GM12891 (cell line): Measurements from ENCODE around the gene TEKT3.

Experiments used
- DNase-seq: peaks from one replicate; pipeline ENCODE4 v3.0.0; 2011; ENCODE audit warnings: low spot score; ENCODE audit not compliant: insufficient read length
- FAIRE-seq: peaks from 2 replicates; lab custom pipeline; 2011; peaks lifted over from hg19 to GRCh38; lab: Jason Lieb, UNC
- PAX5 ChIP-seq: IDR thresholded peaks from 2 replicates; pipeline ENCODE4 v1.6.1; 2011; ENCODE audit warnings: low read length, moderate library complexity, mild to moderate bottlenecking; ENCODE audit not compliant: insufficient read depth, severe bottlenecking
- POLR2A ChIP-seq: IDR thresholded peaks from 2 replicates; pipeline ENCODE4 v1.6.1; 2011; ENCODE audit warnings: low read depth, low read length, control low read depth
- POLR2AphosphoS5 ChIP-seq: IDR thresholded peaks from 2 replicates; pipeline ENCODE4 v1.6.1; 2011; ENCODE audit warnings: low read depth, low read length, control low read depth
- POU2F2 ChIP-seq: IDR thresholded peaks from 2 replicates; pipeline ENCODE4 v1.6.1; 2011; ENCODE audit warnings: low read depth, mild to moderate bottlenecking, control low read depth, low read length, moderate library complexity
- SPI1 ChIP-seq: IDR thresholded peaks from 2 replicates; pipeline ENCODE4 v1.6.1; 2011; ENCODE audit warnings: low read depth, low read length, control low read depth
- TAF1 ChIP-seq: IDR thresholded peaks from 2 replicates; pipeline ENCODE4 v1.6.1; 2011; ENCODE audit warnings: low read depth, low read length, control low read depth

The TEKT3 gene

DNA sequence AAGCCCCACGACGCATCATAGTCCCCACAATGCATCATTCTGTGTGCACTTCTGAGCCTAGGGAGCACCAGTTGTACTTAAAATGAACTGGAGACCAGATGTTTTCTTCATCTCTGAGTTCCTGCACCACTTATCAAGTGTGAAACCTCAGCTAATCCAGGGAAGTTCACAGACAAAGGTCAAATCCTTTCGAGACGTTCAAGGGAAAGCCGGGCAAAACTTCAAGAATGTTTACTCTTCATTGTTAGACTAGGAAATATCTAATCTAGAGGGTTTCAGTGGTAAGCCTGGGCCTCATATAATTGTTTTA is 71.7 kb downstream of the TEKT3 start:
- FAIRE-seq (no peak), DNase-seq (no peak)
- no peak for TF ChIP-seq TAF1
- TF ChIP-seq SPI1, result no peak

DNA sequence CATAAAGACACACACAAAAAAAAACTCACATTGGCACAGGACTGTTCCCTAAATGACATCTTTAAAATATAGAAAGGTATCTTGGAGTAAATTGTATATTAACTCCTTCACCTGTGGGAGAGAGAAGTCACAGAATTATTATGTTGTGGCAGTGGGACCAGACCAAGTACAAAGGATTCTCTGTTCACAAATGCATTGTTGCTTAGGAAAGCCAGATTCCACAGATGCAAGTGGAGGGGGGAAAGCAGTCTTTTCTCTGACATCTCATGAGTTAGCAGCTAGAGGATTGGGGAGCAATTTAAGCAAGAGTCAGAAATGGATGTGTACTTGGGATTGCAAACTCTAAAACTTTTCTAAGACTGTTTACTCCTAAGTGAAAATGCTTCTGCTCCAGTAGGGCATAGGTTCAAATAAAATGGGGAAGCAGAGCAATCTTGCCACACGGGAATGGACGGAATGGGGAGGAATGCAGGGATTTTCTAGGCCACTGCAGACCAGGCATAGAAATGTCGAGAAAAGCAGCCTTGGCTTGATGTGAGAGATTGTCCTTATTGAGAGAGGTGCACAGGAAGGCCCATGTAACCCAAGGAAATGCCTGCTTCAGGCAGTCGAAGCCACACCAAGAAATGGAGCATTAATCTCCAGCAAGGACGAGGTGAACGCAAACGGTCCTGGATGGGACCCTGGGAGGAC is 72.2 kb downstream of the TEKT3 start:
- no peak for TF ChIP-seq POLR2A
- no peak for TF ChIP-seq POLR2AphosphoS5
- TF ChIP-seq POU2F2, result no peak
- TF ChIP-seq TAF1, result no peak
- no peak for TF ChIP-seq PAX5
- TF ChIP-seq SPI1, result no peak
- FAIRE-seq (no peak), DNase-seq (no peak)

DNA sequence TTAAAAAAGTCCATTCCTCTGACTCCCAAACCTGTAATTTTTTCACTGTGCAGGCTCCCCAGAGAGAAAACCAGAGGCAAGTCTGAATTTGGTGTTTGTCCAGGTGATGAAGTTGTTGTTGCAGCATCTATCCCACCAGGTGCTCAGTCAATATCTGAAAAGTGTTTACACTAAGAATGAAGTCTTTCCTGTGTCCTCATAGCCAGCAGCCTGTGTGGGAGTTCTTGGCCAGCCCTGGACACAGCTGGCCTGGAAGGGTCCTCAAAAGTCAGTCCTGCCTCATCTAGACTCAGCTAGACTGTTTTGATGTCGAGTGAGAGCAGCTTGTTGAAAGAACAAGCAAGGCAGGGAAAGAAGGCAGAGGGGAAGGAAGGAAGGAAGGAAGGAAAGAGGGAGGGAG is 72.9 kb downstream of the TEKT3 start:
- no peak for TF ChIP-seq POU2F2
- TF ChIP-seq PAX5, result no peak
- TF ChIP-seq POLR2A, result no peak
- no peak for TF ChIP-seq POLR2AphosphoS5
- TF ChIP-seq SPI1, result no peak
- no peak for TF ChIP-seq TAF1
- FAIRE-seq (no peak), DNase-seq (no peak)

DNA sequence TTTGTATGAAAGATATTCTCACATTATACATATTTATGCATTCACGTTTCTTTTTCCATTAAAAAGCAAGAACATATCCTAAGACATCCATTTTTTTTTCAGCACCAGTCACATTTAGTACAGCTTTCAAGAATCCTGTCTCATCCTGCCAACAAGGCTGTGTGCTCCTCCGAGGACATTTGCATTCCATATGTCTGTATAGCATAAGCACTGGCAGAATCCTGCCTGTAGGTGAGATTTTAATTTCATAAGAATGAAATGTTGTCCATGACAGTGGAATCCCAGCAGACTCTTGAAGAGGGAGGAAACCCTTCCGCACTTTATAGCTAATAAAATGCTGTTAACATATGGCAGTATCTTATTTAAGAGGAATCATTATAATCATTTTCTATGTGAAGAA is 73.4 kb downstream of the TEKT3 start:
- DNase-seq, result no peak
- TF ChIP-seq POLR2AphosphoS5, result no peak
- no peak for TF ChIP-seq TAF1
- TF ChIP-seq PAX5, result no peak
- no peak for TF ChIP-seq POLR2A
- no peak for TF ChIP-seq SPI1
- no peak for TF ChIP-seq POU2F2
- no peak for FAIRE-seq

DNA sequence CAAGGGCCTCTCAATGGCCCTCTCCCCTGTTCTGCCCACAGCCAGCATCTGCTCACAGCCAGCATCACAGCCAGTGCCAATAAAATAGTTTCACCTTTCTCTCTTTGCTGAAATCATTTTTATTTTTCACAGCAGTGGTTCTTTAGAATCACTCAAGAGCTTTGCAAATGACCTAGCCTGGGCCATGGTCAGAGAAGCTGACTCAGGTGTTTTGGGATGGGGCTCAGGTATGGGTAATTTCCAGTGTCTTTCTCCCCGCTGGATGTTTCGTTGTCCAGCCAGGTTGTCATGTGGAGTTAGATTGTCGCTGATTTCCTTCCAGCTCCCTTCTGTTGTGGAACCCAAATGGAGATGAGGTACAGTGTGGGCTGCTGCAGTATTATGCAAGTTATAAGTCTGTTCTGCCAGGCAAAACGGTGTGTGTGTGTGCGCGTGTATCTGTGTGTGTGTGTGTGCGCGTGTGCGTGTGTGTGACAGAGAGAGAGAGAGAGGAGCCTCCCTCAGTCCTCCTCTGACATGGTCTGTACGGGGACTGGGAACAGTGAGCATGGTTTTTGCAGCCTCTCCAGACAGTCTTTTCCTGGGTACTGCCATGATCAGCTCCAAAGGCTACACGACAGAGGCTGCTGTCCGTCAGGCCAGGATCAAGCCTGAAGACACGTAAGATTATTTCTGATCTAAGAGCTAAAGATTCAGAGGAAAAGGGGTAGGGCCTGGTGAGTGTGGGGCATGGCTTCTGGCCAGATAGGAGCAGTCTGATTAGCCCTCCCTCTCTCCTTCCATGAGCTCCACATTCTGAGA is 74.9 kb downstream of the TEKT3 start:
- DNase-seq (no peak), FAIRE-seq (no peak)
- TF ChIP-seq POLR2AphosphoS5 (no peak), POLR2A (no peak), POU2F2 (no peak), SPI1 (no peak)

DNA sequence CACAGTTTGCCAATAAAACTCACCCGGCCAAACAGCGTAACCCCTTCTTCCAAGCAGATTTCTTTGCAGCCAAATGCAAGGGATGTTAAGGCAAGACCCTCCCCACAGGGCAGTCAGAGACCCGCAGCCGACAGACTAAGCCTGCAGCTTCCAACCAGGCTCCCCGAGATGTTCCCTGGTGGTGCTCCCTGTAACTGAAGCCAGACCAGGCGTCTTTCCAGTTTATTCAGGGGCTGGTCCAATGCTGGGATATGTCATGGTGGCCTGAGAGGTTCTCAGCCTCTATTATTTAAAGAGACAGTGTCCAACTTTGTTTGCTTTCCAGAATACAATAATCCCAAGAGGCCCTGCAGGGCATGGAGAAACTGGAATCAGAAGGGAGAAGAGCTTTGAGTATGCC is 76.3 kb downstream of the TEKT3 start, which contains the start of gene PMP22:
TSS of gene PMP22 (minus strand) at position 196 of the 400 bp plus-strand sequence. CDS start 4,599 bp downstream, outside the sequence.
- FAIRE-seq (no peak), DNase-seq (no peak)
- TF ChIP-seq SPI1 (no peak), POLR2A (no peak), PAX5 (no peak), TAF1 (no peak), POU2F2 (no peak), POLR2AphosphoS5 (no peak)

DNA sequence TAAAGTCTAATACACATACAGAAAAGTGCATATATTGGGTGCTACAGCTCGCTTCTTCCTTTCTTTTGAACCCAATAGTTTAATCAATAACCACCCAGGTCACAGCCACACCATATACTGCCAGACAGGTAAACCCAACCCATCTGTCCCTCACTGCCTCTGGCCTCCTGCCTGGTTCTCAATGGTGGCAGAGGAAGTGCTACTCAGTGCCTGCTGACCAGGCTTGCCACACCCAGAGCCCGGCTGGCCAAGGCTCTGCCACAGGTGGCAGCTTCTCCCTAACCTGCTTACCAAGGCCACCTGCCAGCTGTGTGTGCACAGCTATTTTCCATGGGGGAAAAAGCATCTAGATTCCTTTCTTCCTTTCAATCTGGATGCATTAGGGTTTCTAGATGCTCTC is 76.9 kb downstream of the TEKT3 start:
- no peak for DNase-seq
- FAIRE-seq, result no peak
- TF ChIP-seq PAX5 (no peak), SPI1 (no peak), POLR2A (no peak), TAF1 (no peak), POLR2AphosphoS5 (no peak), POU2F2 (no peak)

DNA sequence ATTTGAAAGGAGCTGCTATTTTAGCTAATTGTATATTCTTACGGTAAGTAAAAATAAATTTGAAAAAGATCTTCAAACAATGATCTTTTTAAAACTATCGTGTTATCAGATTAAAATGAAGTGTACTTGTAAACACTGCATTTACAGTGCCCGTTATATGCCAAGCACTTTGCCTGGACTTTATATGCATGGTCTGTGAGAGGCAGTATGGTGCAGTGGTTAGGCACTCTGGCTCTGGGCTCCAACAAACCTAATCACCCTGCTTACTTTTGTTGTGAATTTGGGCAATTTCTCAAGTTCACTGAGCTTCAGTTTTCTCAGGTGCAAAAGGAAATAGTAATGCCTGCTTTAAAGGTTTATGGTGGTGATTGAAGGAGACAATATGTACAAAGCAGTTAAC is 77.7 kb downstream of the TEKT3 start:
- FAIRE-seq, result no peak
- DNase-seq, result no peak
- TF ChIP-seq POLR2A, result no peak

DNA sequence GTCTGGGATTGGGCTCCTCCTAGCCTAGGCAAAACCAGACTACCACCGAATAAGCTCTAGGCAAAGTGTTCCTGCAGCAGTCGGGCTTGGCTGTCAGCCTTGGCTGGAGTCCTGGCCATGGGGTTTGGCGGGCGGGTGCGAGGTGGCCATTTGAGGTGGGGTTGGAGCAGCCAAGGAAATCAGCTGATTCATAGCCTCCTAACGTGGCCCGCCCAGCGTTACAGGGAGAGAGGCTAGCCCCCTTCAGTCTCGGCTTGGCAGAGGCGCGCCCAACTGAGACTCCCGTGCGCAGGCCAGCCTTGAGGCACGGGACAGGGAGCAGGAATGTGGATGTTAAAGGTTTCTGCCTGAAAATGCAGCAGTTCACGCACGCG is 78.2 kb downstream of the TEKT3 start:
- no peak for FAIRE-seq
- no peak for DNase-seq
- no peak for TF ChIP-seq POLR2A
- TF ChIP-seq POU2F2, result no peak
- no peak for TF ChIP-seq TAF1
- no peak for TF ChIP-seq PAX5
- TF ChIP-seq POLR2AphosphoS5, result no peak
- no peak for TF ChIP-seq SPI1
